K562 (cell line): ENCODE results near the gene B9D2. TPM values are rescaled to one million over a fixed set of nuclear protein-coding genes. Genes with fewer than 3 reads are reported as not detected.

ENCODE experiments used
- ATAC-seq: fragments of 200-7000 bp; cut with Tn5 transposase; 3 replicates; pipeline ENCODE4 v1.9.1; 2020; ENCODE audit warnings: moderate library complexity
- BruUV-seq: library from RNA; stranded (reverse); fragments of 400-500 nt; replicated peaks from 2 replicates; lab custom pipeline; 2021; lab: Mats Ljungman, UMichigan
- CTCF ChIA-PET: fragments of 300-600 bp; formaldehyde crosslinking; extraction: SDS; loops from one replicate; lab custom pipeline; 2021; ENCODE audit warnings: low intra/inter-chr PET ratio; lab: Yijun Ruan, JAX
- POLR2A ChIA-PET: fragments of 300-600, 350-650 bp; sonication (Branson Sonifier 250); formaldehyde crosslinking; extraction: SDS; loops from one replicate; lab custom pipeline; 2021; ENCODE audit warnings: antibody characterized with exemption, inconsistent platforms; lab: Yijun Ruan, JAX
- DNase-seq, 4 experiments: peaks; one replicate each; pipeline versions ENCODE4 v3.0.0 to v3.0.0-alpha.2; 2011 to 2018; ENCODE audit warnings: low spot score in 3 of 4, mixed read lengths in 3 of 4; ENCODE audit errors: extremely low read depth in 1 of 4
- FAIRE-seq: peaks from 2 replicates; lab custom pipeline; 2011; peaks lifted over from hg19 to GRCh38; lab: Jason Lieb, UNC
- H2AFZ ChIP-seq: 2 replicates; pipeline ENCODE4 v1.6.0; 2011; ENCODE audit warnings: low read depth, low read length, control low read depth, inconsistent platforms
- H3K27ac ChIP-seq: fragments of 200-600 bp; 3 replicates; pipeline ENCODE4 v1.8.0; 2011; ENCODE audit warnings: low read depth, mild to moderate bottlenecking, control low read depth, inconsistent platforms, low read length, moderate library complexity, mixed read lengths; ENCODE audit errors: extremely low read depth
- H3K27me3 ChIP-seq, 2 experiments: fragments of 300-600 bp in 1 of 2; 2 replicates in 1 of 2; 3 replicates in 1 of 2; pipeline versions ENCODE4 v1.6.0 to v1.8.0; 2011; ENCODE audit warnings: inconsistent platforms in 2 of 2, low read length in 2 of 2, mild to moderate bottlenecking in 1 of 2, mixed read lengths in 1 of 2, moderate library complexity in 1 of 2; ENCODE audit not compliant: control insufficient read depth in 2 of 2, insufficient read depth in 2 of 2
- H3K36me3 ChIP-seq: fragments of 300-600 bp; 3 replicates; pipeline ENCODE4 v1.8.0; 2011; ENCODE audit warnings: mild to moderate bottlenecking, low read length, inconsistent platforms; ENCODE audit not compliant: control insufficient read depth, insufficient read depth
- H3K4me1 ChIP-seq, 2 experiments: fragments of 200-600 bp in 1 of 2; replicated peaks in 1 of 2; 2 replicates in 1 of 2; 3 replicates in 1 of 2; pipeline versions ENCODE4 v1.5.1 to v1.8.0; 2011; ENCODE audit warnings: inconsistent platforms in 2 of 2, low read length in 2 of 2, mild to moderate bottlenecking in 1 of 2, mixed read lengths in 1 of 2, moderate library complexity in 1 of 2; ENCODE audit not compliant: control insufficient read depth in 2 of 2, insufficient read depth in 2 of 2
- H3K4me2 ChIP-seq: 2 replicates; pipeline ENCODE4 v1.6.1; 2011; ENCODE audit warnings: low read length, control low read depth, inconsistent platforms, mixed read lengths; ENCODE audit not compliant: insufficient read depth
- H3K4me3 ChIP-seq: fragments of 200-600 bp; sonication (generic), shearing (Covaris generic); 2 replicates; pipeline ENCODE4 v1.5.1; 2016; ENCODE audit warnings: control low read depth, inconsistent platforms
- H3K79me2 ChIP-seq: fragments of 200-600 bp; 3 replicates; pipeline ENCODE4 v1.8.0; 2011; ENCODE audit warnings: low read length, inconsistent platforms; ENCODE audit not compliant: control insufficient read depth, insufficient read depth
- H3K9ac ChIP-seq, 2 experiments: 2 replicates each; pipeline versions ENCODE4 v1.6.0 to v1.6.1; 2011; ENCODE audit warnings: low read depth in 2 of 2, low read length in 2 of 2, control low read depth in 1 of 2, inconsistent platforms in 1 of 2, mild to moderate bottlenecking in 1 of 2, mixed read lengths in 1 of 2; ENCODE audit not compliant: insufficient read depth in 1 of 2
- H3K9me1 ChIP-seq: one replicate; pipeline ENCODE4 v1.6.0; 2011; ENCODE audit warnings: inconsistent platforms, mild to moderate bottlenecking, low read length, moderate library complexity; ENCODE audit not compliant: control insufficient read depth, insufficient read depth
- H3K9me3 ChIP-seq: replicated peaks from 2 replicates; pipeline ENCODE4 v1.5.1; 2011; ENCODE audit warnings: low read depth, low read length, inconsistent platforms; ENCODE audit not compliant: control insufficient read depth, insufficient read depth
- H4K20me1 ChIP-seq: replicated peaks from 2 replicates; pipeline ENCODE4 v1.6.1; 2011; ENCODE audit warnings: low read length, inconsistent platforms, mixed read lengths; ENCODE audit not compliant: control insufficient read depth, insufficient read depth
- HCFC1 ChIP-seq: IDR thresholded peaks from 2 replicates; pipeline ENCODE4 v1.6.1; 2012; ENCODE audit warnings: low read depth, low read length, improper control_type of control experiment
- HMG20B ChIP-seq: fragments of 250-450 bp; sonication (Bioruptor Pico); IDR thresholded peaks from 2 replicates; pipeline ENCODE4 v1.5.0; 2021; ENCODE audit warnings: mild to moderate bottlenecking
- MCM5 ChIP-seq: fragments of 450-650 bp; IDR thresholded peaks from 2 replicates; pipeline ENCODE4 v1.6.1; 2016; ENCODE audit warnings: low read depth
- PHB2 ChIP-seq: fragments of 450-650 bp; IDR thresholded peaks from 2 replicates; pipeline ENCODE4 v1.6.1; 2017; ENCODE audit warnings: low read depth
- PTRF ChIP-seq: fragments of 450-650 bp; IDR thresholded peaks from 2 replicates; pipeline ENCODE4 v1.6.1; 2016; ENCODE audit warnings: mild to moderate bottlenecking, missing genetic modification characterization, missing compliant biosample characterization
- SIN3A ChIP-seq, 2 experiments: fragments of 150-350 bp in 1 of 2; IDR thresholded peaks; 2 replicates each; pipeline ENCODE4 v1.6.1; 2011 to 2016; ENCODE audit warnings: borderline replicate concordance in 2 of 2, low read depth in 2 of 2, low read length in 2 of 2, mild to moderate bottlenecking in 2 of 2, moderate library complexity in 2 of 2; ENCODE audit not compliant: control insufficient read depth in 1 of 2
- SRSF1 ChIP-seq: fragments of 200-400 bp; formaldehyde crosslinking; IDR thresholded peaks from 2 replicates; pipeline ENCODE4 v1.6.1; 2017; ENCODE audit warnings: mild to moderate bottlenecking, low read depth, low read length, moderate library complexity
- ZKSCAN3 ChIP-seq: fragments of 250-450 bp; sonication (Bioruptor Pico); IDR thresholded peaks from 2 replicates; pipeline ENCODE4 v1.4.0; 2020
- ZNF274 ChIP-seq: IDR thresholded peaks from 2 replicates; pipeline ENCODE4 v1.6.1; 2011; ENCODE audit warnings: low read depth, mild to moderate bottlenecking, low read length, moderate library complexity, borderline replicate concordance
- ZNF707 ChIP-seq: fragments of 250-450 bp; sonication (Bioruptor Pico); conservative IDR thresholded peaks from 2 replicates; pipeline ENCODE4 v1.8.0; 2022; ENCODE audit warnings: inconsistent platforms, mild to moderate bottlenecking, moderate library complexity
- WGBS: fragments of 100-300 bp; shearing (Covaris generic); methylation state at CpG from one replicate; pipeline ENCODE4 v1.1.6; 2016; ENCODE audit warnings: low coverage, mixed read lengths; ENCODE audit not compliant: insufficient coverage; ENCODE audit errors: missing lambda C conversion rate; 5-methylcytosine and 5-hydroxymethylcytosine counted together
- in situ Hi-C: fragments of 300-500 bp; cut with MboI; formaldehyde crosslinking; loops from 4 replicates; pipeline ENCODE4 v1.15.0; 2018; ENCODE audit warnings: inconsistent platforms, mixed read lengths
- intact Hi-C: fragments of 100-400 bp; cut with micrococcal nuclease; formaldehyde crosslinking; loops from 2 replicates; pipeline ENCODE4 v1.14.2; 2022
- polyA plus RNA-seq, 8 experiments: library from polyadenylated mRNA; depleted of rRNA in 4 of 8; stranded (reverse) in 5 of 8; unstranded in 3 of 8; fragments of >200 nt; fragmentation: Nextera tagmentation in 2 of 8; fragmentation: Illumina TruSeq in 1 of 8; extraction: Ambion mirVana in 2 of 8; extraction: Trizol in 1 of 8; gene quantifications; 2 replicates each; pipeline versions ENCODE4 v1.2.1 to v1.2.3, GENCODE V29; 2011 to 2014; ENCODE audit warnings: inconsistent platforms in 1 of 8, missing spikeins in 1 of 8
- total RNA-seq, 7 experiments: library from RNA; depleted of rRNA in 6 of 7; stranded (reverse); fragments of >200 nt in 6 of 7; fragmentation: Illumina TruSeq in 2 of 7; extraction: Trizol in 2 of 7; gene quantifications; 2 replicates each; pipeline versions ENCODE4 v1.2.1 to v1.2.3, GENCODE V29; 2011 to 2021; ENCODE audit warnings: low replicate concordance in 1 of 7

Gene B9D2
- total and polyA plus RNA-seq, 9 of the 15 experiments (the other 6 are each of a cell fraction or from before 2014, with no cell fraction given): 0.83 to 6.9 (median 2.8) TPM

DNA sequence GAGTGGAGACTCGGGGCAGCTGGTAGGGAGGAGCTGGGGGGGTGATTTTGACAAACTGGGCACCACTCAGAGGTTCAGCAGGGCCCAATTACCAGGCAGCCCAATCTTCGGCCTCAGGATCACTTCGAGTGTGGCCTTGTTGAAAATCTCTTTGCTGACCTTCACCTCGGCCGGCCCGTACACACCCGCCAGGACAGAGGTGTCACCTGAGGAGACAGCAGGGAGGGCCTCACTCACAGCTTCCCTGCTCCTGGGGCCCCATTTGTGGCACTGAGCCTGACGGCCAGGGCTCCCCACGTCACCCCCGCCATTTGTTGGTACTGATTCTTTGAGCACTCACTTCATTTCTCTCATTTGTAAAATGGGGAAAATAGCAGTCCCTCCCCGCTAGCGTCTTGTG lies 28.8 kb upstream of the B9D2 start:
- no peak overlapping the region for H3K4me2 ChIP-seq
- no peaks in the 10 kb centered on the region for H3K9me1 ChIP-seq
- no TSS peak for BruUV-seq
- in situ Hi-C loops: no loop called here
- no peaks in the 10 kb centered on the region for H4K20me1 ChIP-seq
- H3K4me3 ChIP-seq: no peak overlapping the region
- POLR2A ChIA-PET: interaction anchor here (0.6 to 1.1 kb wide), 4 partner anchors 8 to 1052 kb away, joined by 3 to 4 read pairs (median 3); no protein-coding TSS in a partner anchor
- peaks cover 33% of the 10 kb centered on the region for H3K79me2 ChIP-seq
- TF ChIP-seq ZKSCAN3 (CRISPR knock-in tag) (no peak), MCM5 (no peak), ZNF274 (no peak), ZNF707 (CRISPR knock-in tag) (no peak), PTRF (no peak), SIN3A (IDR thresholded peaks at IDR 0.05; ENCODE audit: borderline replicate concordance in 2 of 2, control insufficient read depth in 1 of 2, low read depth in 2 of 2, low read length in 2 of 2) (no peak), HCFC1 (no peak), PHB2 (no peak), SRSF1 (no peak), HMG20B (CRISPR knock-in tag) (no peak)
- TF ChIP-seq, all 486 proteins: peak for 0
- Histone ChIP-seq H3K36me3 (peaks cover 52% of the 10 kb centered on the region; the same call in 2 of the 3 replicates), H3K9ac (0 out of 4 replicates have a peak overlapping the region, but pooled peaks of 1 of the 2 experiments have one; percentile 61), H3K4me1 (peaks cover 9 to 18% of the 10 kb centered on the region in 2 experiments; a peak in 4 of 5 replicates), H3K9me3 (no peaks in the 10 kb centered on the region), H3K27me3 (no peaks in the 10 kb centered on the region), H3K27ac (no peak overlapping the region), H2AFZ (no peak overlapping the region)
- ATAC-seq (no peak), DNase-seq (no peak), FAIRE-seq (no peak)
- intact Hi-C loops: no loop called here
- CTCF ChIA-PET: no interaction called here
- WGBS: 80% methylated on average over 12 of the region's 12 CpGs
